Middle frontal gyrus (tissue), 1 donor: ENCODE data around the gene CTDSPL.
"Not testable (repeated sequence)": the region's sequence is repeated elsewhere in the genome, so short reads cannot be mapped to it uniquely, and the experiment has no call there.

Experiments used
- DNase-seq: peaks from one replicate; pipeline ENCODE4 v3.0.0-alpha.2; 2015; ENCODE audit warnings: low spot score; ENCODE audit errors: extremely low spot score

The CTDSPL gene

GRCh38 chr3:37963635-37964034, 102.0 kb downstream of the CTDSPL start:
- no peak for DNase-seq

GRCh38 chr3:37964146-37964545, 102.5 kb downstream of the CTDSPL start:
- DNase-seq: no peak

- no peak for DNase-seq
These were observed 103.0 kb downstream of the CTDSPL start for GRCh38 chr3:37964716-37965115.

GRCh38 chr3:37967260-37967881, 105.7 kb downstream of the CTDSPL start:
- no peak for DNase-seq

- peak; percentile 34 for DNase-seq
These were observed 106.5 kb downstream of the CTDSPL start for GRCh38 chr3:37968199-37968598.

DNA sequence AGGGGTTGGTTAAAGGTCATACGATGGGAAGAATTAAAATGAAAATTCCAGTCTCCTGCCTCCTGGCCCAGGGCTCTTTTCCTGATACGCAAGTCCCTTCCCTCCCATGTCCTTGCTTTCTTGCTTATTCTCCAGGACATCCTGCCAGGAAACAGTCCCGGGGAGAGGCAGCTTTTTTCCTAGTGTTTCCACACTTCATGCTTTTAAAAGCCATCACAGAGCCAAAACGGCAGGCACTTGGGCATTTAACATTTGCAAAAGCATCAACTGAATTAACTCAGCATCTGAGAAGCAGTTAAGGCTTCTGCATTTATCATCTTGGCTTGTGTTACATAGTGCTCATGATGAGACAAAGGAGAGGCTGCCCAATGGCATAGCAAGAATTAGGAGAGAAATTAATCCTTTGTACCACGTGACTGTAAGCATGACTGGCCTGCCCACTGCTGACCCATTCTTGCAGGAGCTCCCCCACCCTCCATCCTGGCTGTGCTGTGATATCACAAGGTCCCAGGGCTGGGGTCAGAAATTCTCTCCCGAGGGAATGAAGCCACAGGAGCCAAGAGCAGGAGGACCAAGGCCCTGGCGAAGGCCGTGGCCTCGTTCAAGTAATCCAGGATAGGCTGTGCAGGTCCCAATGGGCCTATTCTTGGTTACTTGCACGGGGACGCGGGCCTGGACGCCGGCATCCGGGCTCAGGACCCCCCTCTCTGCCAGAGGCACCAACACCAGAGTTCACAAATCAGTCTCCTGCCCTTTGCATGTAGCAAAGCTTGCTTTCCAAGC, 107.3 kb downstream of the CTDSPL start:
- DNase-seq: no peak

- DNase-seq: no peak
These were observed 108.0 kb downstream of the CTDSPL start for GRCh38 chr3:37969596-37970100.

GRCh38 chr3:37970802-37971201, 109.1 kb downstream of the CTDSPL start:
- DNase-seq: no peak

DNA sequence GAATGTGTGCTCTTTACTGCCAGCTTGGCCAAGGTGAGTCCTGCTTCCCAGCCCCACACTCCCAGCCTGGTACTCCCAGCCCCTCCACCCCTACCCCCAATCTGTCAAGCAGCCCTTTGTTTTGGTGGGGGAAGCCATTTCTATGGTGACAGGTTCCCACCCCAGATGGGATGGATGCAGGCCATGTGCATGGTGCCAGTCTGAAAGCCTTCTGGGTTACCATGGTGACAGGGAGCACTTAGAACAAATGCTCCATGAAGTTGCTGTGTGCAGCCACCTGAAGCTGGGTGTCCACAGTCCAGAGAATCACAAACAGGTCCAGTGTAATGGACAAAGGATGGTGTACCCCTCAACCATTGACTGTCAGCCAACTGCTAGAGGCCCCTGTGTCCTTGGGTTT, 109.8 kb downstream of the CTDSPL start:
- DNase-seq: no peak

DNA sequence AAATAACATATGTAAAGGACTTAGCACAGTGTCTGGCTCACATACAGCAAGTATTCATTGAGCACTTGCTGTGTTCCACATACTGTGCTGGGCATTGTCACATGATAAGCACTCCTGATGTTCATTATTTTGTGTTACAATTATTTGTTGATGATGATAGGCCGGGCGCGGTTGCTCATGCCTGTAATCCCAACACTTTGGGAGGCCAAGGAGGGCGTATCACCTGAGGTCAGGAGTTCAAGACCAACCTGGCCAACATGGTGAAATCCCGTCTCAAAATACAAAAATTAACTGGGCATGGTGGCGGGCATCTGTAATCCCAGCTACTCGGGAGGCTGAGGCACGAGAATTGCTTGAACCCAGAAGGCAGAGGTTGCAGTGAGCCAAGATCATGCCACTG, 110.4 kb downstream of the CTDSPL start:
- DNase-seq: not testable (repeated sequence)

- DNase-seq: no peak
These were observed 111.8 kb downstream of the CTDSPL start for GRCh38 chr3:37973246-37974054.

DNA sequence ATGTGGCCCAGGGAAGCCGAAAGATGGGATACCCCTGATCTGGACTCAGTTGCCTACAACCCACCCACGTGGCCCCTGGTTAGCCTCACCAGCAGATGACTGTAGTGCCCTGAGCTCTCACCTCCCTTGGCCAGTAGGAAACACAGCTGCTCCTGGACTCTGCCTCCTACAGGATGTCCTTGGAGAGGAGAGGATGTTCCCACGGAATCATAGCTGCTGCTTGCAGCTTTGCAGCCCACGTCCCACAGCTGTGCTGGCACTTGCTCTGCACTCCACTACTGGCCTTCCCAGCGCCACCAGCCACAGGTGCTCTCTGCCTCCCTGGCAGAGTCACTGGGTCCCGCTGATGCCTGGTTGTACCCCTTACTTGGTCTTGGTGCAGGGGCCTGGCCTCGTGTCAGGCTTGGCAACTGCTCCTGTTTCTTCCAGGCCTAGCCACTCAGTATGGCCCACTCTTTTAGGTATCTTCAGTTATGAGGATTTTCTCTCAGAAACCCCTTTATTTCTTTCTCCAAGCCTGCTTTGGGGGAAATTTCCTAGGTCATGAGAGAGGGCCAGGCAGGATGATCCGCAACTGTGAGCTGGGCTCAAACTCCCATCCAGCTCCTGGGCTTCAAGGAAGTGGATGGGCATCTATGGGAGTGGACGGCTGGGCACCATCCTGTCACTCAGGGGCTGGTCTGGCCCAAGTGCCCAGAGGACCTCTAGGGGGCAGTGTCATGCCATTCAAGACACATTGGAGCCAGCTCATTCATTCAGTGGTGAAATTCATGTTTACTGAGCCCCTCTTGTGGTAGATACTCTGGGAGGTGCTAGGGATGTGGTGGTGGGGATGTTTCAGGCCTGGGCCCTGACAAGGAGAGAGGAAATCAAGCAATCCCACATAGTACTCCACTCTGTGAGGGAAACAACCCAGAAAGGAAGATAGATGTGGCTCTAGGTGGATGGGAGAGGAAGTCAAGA, 112.7 kb downstream of the CTDSPL start:
- no peak for DNase-seq

- DNase-seq: no peak
These were observed 118.1 kb downstream of the CTDSPL start for GRCh38 chr3:37979541-37980461.

DNA sequence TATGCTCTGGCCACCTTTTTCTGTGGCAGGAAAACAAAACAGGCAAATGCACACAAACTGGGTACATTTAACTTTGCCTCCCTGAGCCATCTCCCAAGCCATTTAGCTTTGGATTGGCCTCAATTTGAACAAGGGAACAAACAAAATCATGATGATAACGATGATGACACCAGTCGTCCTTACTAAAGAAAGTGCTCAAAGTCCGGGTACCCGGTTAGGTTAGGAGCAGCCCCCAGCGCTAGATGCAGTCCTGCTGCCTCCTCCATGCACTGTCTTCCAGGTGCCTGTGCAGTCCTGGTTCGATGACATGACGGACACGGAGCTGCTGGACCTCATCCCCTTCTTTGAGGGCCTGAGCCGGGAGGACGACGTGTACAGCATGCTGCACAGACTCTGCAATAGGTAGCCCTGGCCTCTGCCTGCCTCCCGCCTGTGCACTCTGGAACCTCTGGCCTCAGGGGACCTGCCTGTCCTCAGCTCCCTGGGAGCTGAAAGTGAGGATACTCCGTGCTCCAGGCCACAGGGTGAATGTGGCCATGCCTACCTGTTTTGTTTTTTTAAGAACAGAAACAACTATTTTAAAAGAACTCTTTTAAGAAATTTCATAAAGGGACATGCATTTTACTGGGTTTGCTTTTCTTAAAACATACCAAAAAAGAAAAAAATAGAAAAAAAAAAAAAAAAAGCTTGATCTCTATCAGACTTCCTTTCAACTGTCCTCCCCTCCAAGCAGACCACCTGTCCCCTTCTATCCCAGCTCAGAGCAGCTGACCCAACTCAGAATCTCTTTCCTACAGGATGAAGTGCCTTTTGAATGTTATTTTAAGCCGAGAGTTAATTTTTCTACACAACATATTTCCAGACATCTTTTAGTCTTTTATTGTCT, 119.0 kb downstream of the CTDSPL start:
- DNase-seq: no peak

DNA sequence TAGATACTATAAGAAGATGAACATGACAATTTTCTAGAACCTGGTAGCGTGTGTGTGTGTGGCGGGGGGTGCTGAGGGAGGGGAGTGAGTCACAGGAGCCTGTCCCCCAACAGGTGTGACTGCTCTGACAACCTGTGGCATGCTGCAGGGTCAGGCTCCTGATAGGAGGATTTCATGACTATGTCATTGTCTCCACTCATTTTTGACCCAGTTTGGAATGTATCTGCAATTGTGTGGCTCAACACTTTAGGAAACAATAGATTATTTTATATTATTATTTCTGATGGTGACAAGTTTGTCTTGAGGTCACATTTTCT, 119.6 kb downstream of the CTDSPL start:
- no peak for DNase-seq

GRCh38 chr3:37982331-37982730, 120.7 kb downstream of the CTDSPL start:
- no peak for DNase-seq

GRCh38 chr3:37984051-37984450, 122.4 kb downstream of the CTDSPL start:
- no peak for DNase-seq

GRCh38 chr3:37984596-37984995, 122.9 kb downstream of the CTDSPL start:
- no peak for DNase-seq
